Osteoblast (primary cell): ENCODE data around the gene RUNX3. TPM values are rescaled to one million over a fixed set of nuclear protein-coding genes. Genes with fewer than 3 reads are reported as not detected.

Experiments
- DNase-seq: peaks from one replicate; pipeline ENCODE4 v3.0.0; 2011; ENCODE audit warnings: low spot score, mixed read lengths; ENCODE audit not compliant: insufficient read length; ENCODE audit errors: missing footprints
- H2AFZ ChIP-seq: 2 replicates; pipeline ENCODE4 v1.6.0; 2011; ENCODE audit warnings: mild to moderate bottlenecking, low read length
- H3K27ac ChIP-seq: 2 replicates; pipeline ENCODE4 v1.5.1; 2011; ENCODE audit warnings: mild to moderate bottlenecking, low read depth, low read length, moderate library complexity
- H3K27me3 ChIP-seq: 2 replicates; pipeline ENCODE4 v1.6.0; 2012; ENCODE audit warnings: mild to moderate bottlenecking, control low read depth, inconsistent platforms, low read length, moderate library complexity; ENCODE audit not compliant: insufficient read depth
- H3K36me3 ChIP-seq: 2 replicates; pipeline ENCODE4 v1.5.1; 2011; ENCODE audit warnings: mild to moderate bottlenecking, low read length, control low read depth, moderate library complexity; ENCODE audit not compliant: insufficient read depth
- H3K4me1 ChIP-seq: 2 replicates; pipeline ENCODE4 v1.5.1; 2011; ENCODE audit warnings: mild to moderate bottlenecking, low read length, control low read depth, moderate library complexity; ENCODE audit not compliant: insufficient read depth
- H3K4me2 ChIP-seq: 2 replicates; pipeline ENCODE4 v1.6.0; 2011; ENCODE audit warnings: mild to moderate bottlenecking, low read length; ENCODE audit not compliant: insufficient read depth
- H3K4me3 ChIP-seq: fragments of 200-600 bp; sonication (generic); 3 replicates; pipeline ENCODE4 v1.5.1; 2012; ENCODE audit warnings: mild to moderate bottlenecking, low read length, inconsistent platforms; ENCODE audit not compliant: insufficient read depth
- H3K79me2 ChIP-seq: 2 replicates; pipeline ENCODE4 v1.6.0; 2012; ENCODE audit warnings: mild to moderate bottlenecking, low read length, control low read depth, inconsistent platforms; ENCODE audit not compliant: insufficient read depth
- H3K9me3 ChIP-seq: 2 replicates; pipeline ENCODE4 v1.5.1; 2011; ENCODE audit warnings: low read depth, low read length, control low read depth
- H4K20me1 ChIP-seq: 2 replicates; pipeline ENCODE4 v1.6.0; 2012; ENCODE audit warnings: mild to moderate bottlenecking, low read length, control low read depth; ENCODE audit not compliant: insufficient read depth
- total RNA-seq: library from RNA; depleted of rRNA; stranded (reverse); fragments of >200 nt; gene quantifications from 2 replicates; pipeline ENCODE4 v1.2.3, GENCODE V29; 2012
- TF ChIP-seq, protein P1 (sequence below): IDR thresholded peaks from 2 replicates; pipeline ENCODE4 v1.5.1; 2011; ENCODE audit warnings: mild to moderate bottlenecking, low read depth, low read length, moderate library complexity; ENCODE audit errors: extremely low read depth

RUNX3 gene
- total RNA-seq, 1 donor, result 3.6 TPM

DNA sequence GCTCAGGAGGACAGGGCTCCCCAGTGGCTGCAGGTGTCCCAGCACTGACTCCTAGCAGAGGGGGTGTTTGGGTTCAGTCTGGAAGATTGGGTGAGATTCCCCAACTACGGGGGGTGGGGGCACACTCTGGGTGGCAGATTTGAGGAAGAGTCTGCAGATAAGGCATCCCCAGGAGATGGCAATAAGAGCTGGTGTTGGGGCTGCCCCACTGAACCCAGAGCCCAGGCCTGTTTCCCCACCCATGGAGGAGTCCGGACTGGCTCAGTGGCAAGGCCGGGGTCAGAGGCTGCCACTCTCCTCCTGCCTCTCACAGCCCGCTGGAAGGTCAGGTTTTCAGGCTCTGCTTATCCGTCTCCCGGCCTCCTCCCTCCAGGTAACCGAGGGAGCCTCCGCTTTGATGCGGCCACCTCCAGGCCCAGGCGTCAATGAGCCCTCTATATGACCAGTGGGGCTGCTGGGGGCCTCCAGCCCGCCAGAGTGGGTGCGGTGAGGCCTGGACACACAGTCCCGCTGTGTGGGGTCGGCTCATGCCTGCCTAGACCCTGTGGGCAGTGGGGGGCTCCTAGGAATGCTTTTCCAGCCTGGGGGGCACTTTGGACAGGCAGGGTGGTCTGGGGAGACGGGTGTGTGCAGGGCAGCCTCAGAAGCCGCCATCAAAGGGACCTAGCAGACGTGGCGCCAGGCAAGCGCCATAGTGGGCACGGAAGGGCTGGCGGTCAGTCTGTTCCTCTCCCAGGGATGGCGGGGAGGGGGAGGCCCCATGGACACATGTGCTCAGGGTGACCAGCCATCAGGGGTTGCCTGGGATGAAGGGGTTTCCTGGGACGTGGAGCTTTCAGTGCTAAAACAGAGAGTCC lies 28.9 kb upstream of the RUNX3 start:
- H3K9me3 ChIP-seq, result no peaks in the 10 kb centered on the region
- peaks cover 39% of the 10 kb centered on the region for H3K79me2 ChIP-seq
- TF ChIP-seq, protein P1, sequence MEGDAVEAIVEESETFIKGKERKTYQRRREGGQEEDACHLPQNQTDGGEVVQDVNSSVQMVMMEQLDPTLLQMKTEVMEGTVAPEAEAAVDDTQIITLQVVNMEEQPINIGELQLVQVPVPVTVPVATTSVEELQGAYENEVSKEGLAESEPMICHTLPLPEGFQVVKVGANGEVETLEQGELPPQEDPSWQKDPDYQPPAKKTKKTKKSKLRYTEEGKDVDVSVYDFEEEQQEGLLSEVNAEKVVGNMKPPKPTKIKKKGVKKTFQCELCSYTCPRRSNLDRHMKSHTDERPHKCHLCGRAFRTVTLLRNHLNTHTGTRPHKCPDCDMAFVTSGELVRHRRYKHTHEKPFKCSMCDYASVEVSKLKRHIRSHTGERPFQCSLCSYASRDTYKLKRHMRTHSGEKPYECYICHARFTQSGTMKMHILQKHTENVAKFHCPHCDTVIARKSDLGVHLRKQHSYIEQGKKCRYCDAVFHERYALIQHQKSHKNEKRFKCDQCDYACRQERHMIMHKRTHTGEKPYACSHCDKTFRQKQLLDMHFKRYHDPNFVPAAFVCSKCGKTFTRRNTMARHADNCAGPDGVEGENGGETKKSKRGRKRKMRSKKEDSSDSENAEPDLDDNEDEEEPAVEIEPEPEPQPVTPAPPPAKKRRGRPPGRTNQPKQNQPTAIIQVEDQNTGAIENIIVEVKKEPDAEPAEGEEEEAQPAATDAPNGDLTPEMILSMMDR, result no peak
- H3K27ac ChIP-seq, result no peak overlapping the region
- no peak overlapping the region for H3K4me2 ChIP-seq
- H3K4me1 ChIP-seq, result peaks cover 21% of the 10 kb centered on the region
- no peak overlapping the region for H3K4me3 ChIP-seq
- DNase-seq, result no peak
- no peaks in the 10 kb centered on the region for H3K36me3 ChIP-seq
- H3K27me3 ChIP-seq, result no peaks in the 10 kb centered on the region
- H2AFZ ChIP-seq, result no peak overlapping the region
- H4K20me1 ChIP-seq, result no peaks in the 10 kb centered on the region

DNA sequence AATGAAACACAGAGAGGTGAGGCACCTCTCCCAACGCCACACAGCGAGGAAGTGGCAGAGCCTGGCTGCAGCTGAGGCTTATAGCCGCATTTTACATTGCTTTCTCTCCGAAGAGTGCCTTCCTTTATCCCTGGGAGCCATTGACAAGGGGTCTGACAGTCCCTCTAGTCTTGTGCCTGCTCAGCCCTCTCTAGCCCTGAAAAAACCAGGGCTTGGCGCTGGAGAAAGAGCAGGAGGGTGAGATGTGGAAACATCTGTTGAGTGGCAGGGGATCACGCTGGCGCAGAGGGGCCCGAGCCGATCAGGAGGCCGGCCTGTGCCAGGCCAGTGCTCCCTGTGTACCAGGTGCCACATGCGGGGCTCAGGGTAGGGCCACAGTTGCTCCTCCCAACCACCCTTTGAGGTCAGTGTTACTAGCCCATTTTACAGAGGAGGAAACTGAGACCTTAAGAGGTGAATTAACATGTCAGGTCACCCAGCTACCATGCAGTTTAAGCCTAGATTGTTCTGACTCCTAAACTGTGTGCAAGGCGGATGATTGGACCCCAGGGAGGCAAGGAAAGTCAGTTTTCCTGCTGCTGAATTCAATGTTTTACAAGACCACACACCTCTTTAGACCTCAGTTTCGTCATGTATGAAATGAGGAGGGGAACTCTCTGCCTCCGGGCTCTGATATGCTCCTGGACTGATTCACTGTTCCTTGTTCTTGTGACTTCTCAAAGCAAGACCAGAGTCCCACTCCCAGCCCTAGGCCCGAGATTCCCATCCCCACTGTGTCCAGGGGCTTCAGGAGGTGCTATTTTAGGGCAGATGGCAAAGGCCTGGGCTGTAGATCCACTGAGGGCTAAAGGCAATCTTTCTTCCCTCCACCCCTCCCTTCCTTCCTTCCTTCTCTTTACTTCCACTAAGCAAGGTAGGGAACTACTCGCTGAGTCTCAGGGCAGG lies 28.0 kb upstream of the RUNX3 start:
- TF ChIP-seq, protein P1, result no peak
- DNase-seq, result no peak
- H3K4me1 ChIP-seq, result peaks cover 12% of the 10 kb centered on the region
- no peak overlapping the region for H3K4me2 ChIP-seq
- H2AFZ ChIP-seq, result no peak overlapping the region
- H3K79me2 ChIP-seq, result peaks cover 30% of the 10 kb centered on the region
- H3K27me3 ChIP-seq, result no peaks in the 10 kb centered on the region
- H3K9me3 ChIP-seq, result no peaks in the 10 kb centered on the region
- no peaks in the 10 kb centered on the region for H3K36me3 ChIP-seq
- H3K27ac ChIP-seq, result no peak overlapping the region
- H3K4me3 ChIP-seq, result no peak overlapping the region
- no peaks in the 10 kb centered on the region for H4K20me1 ChIP-seq

DNA sequence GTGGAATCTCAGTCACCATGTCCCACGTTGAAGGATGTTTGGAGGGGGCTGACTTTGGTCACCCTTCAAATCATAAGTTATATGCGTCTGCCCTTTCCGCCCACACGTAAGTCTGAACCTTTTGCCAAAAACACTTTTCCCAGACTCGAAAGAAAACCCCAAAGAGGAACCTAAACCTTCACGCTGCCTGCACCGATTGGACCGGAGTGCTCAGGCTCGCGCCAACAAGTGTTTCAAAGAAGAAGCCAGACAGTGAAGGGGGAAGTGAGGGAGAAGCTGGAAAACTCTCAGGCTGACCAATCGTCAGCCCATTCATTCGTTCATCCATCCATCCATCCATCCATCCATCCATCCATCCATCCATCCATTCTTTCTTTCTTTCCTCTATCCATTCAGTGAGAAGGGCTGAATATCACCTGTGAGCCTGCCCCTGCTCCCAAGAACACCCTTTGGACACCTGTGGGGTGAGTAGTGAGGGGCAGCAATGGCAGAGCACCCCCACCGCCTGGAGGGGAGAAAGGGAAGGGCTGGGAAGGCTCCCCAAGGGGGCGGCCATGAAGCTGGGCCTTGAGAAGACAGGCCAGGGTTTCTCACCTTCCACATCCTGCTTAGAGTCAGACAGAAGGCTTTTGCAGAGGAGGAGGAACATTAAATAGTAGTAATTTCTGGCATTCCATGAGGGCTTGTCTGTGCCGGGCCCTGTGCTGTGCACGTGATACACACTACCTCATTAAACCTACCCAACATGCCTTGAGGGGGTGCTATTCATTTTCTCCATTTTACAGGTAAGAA lies 27.1 kb upstream of the RUNX3 start:
- DNase-seq, result no peak
- Histone ChIP-seq H3K36me3 (no peaks in the 10 kb centered on the region), H3K79me2 (peaks cover 22% of the 10 kb centered on the region), H3K4me2 (no peak overlapping the region), H3K4me1 (peaks cover 9% of the 10 kb centered on the region), H3K4me3 (no peak overlapping the region), H3K27me3 (no peaks in the 10 kb centered on the region), H3K9me3 (no peaks in the 10 kb centered on the region), H2AFZ (no peak overlapping the region), H3K27ac (no peak overlapping the region), H4K20me1 (no peaks in the 10 kb centered on the region)
- TF ChIP-seq, protein P1, result no peak
